HG02798 (cell line): ENCODE results near the gene CDX1.
"Not testable (repeated sequence)": the region's sequence is repeated elsewhere in the genome, so short reads cannot be mapped to it uniquely, and the experiment has no call there.

Experiments
- ATAC-seq: cut with Tn5 transposase; IDR thresholded peaks from one replicate; pipeline ENCODE4 v1.9.1; 2021; ENCODE audit warnings: mild to moderate bottlenecking; ENCODE audit not compliant: unreplicated experiment, poor library complexity

CDX1 gene

DNA sequence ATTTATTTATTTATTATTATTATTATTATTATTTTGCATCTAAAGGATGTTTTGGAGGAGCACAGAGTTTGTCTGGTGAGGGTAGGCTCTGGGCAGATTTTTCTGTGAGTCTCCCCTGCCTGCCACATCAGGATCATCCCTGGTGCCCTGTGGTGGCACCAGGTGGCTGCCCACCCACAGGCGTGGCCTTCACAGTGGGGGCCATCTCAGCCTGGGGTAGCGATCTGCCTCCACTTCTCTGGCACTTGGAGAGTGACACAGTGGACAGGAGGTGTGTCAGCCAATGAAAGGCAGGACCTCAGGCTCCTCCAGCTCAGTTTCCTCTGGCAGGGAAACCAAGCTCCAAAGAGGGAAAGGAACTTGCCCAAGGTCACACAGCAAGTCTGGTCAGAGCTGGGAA, 53.3 kb downstream of the CDX1 start:
- ATAC-seq = no peak

DNA sequence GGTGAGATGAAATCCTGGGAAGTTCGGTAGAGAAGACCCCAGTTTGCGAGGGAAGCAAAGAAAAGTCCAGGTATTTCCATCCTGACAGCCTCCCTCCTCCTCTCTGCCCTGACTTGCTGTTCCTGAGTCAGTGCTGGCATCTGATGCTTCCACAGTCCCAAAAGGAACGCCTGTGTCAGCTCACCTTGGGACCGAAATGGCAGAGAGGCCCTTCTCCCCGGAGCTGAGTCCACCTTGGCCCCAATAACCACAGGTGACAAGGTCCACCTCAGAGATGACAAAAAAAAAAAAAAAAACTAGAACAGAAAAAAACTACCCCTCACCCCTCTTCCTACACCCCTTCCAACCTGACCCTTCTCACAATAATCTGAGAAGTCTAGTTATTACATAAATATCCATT, 54.9 kb downstream of the CDX1 start:
- ATAC-seq = no peak

DNA sequence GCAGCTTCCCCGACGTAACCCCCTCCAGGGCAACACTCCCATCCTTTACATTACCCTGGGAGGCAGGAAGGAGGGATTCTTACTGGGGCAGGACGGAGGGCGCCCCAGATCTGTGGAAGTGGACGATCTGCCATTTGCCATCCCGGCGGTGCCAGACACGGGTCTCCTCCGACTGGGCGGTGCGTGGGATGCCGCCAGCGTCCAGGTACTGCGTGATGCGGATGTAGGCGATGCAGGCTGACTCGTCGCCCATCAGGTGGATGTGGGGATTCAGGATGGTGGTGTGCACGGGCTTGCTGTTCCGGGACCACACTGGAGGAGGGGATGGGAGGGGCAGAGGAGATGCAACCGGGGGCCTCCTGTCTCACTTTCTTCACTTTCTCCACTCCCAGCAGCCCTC, 56.3 kb downstream of the CDX1 start:
- no peak for ATAC-seq

DNA sequence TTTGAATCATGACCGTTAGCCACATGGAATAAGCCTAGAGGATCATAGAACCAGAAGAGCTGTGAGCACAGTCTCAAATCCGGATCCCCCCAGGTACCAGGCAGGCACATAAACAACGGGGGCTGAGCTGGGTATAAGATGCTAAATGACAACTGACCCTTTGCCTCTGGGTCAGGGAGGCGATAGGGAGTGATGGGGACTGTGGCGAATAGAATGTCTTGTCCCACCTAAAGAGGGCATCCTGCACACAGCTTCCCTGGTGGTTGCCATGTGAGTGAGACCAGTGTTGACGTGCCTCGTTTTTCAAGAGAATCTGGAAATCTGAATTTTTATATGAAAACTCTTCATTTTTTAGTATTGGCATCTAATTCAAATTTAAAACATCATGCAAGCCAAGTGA, 56.9 kb downstream of the CDX1 start:
- no peak for ATAC-seq

DNA sequence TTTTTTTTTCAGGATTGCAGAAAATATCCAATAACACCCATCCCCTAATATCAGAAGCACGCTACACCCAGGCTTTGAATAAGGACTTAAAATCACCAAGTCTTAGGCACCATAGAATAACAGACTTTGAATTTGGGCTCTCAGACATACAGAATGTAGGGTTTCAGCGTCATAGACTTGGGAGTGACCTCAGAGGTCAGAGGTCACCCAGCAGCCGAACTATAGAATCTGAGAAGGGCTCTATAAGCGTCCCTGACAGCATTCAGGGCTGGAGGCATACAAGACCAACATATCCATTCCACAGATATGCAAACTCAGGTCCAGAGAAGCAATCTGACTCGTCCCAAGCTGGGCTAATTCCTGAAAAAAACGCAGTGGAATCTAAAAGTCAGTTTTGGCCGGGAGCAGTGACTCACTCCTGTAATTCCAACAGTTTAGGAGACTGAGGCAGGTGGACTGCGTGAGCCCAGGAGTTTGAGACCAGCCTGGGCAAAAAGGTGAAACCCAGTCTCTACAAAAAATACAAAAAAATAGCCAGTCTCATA, 58.0 kb downstream of the CDX1 start:
- no peak for ATAC-seq

DNA sequence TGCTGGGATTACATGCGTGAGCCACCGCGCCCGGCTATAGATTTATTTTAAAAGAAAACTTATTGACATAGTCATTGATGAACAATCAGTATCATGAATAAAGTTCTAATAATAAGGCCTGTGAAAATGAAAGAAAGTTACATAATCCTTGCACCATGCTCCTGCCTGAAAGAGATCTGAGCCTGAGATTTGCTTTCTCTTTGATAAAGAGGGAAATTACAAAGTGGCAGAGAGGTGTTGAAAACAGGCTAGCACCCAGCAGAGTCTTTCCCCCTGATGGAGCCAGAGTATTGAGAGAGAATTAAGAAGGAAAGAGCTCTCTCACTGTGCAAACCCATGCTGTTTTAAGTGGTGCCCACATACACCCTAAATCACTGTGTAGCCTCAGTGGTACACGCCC, 60.5 kb downstream of the CDX1 start:
- ATAC-seq = no peak

DNA sequence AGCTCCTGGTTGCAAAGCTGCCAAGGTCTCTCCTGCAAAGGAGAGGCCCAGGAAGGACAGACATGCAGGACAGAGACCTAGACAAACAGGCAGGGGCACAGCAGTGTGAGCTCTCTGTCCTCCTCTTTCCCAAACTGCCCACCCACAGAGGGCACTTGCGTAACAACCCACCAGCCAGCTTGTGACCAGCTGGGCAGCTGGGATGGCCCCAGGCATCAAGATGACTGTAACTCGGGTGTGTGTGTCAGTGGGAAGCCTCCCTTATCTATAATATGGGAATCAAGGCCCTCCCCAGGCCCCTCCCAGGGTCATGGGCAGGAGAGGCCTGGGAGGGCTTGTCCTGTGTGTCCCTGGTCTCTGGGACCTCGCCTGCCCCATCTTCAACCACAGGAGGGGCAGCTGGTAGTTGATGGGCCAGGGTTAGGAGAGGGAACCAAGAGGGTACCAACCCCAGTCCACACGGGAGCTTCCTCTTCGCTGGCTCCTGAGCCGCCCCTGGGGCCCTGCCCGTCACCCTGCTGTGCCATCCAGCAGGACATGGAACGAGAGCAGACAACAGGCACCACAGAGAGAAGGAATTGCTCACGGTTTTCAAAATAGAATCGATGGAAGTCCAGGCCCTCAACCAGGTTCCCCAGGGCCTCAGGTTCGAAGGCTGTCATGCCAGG, 61.2 kb downstream of the CDX1 start:
- ATAC-seq = no peak

DNA sequence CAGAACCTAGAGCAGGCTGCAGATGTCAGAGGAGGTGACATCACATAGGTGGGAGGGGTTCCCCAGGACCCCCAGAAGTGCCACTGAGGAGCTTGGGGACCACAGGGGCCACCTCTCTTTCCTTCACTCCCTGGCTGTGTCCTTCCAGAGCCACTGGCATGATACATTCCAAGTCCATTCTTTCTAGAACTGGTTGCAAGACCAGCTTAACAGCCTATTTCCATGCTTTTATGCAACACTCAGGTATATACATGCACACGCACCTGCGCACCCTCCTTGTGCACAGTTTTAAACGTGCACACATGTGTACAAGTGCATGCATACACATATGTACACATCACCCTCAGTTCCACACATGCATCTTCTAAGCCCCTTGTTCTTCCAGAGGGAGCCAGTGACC, 63.0 kb downstream of the CDX1 start:
- ATAC-seq = no peak

DNA sequence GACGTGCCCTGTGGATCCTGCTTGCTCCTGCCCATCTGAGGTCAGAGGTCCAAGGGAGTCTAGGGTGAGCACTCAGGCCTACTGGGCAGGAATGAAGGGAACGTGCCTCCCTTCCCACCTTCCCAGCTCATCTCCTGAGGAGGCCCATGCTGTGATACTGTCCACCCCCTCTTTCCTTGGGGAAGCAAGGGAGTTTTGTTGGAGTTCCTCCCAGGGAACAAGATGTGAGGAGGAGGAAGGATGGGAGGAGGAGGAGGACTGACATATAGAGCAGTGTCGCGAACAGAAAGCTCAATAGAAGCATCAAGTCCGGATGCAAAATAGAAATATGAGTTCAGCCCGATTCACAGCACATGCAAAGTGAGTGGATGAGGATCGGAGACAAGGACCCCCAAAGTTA, 64.3 kb downstream of the CDX1 start:
- no peak for ATAC-seq

DNA sequence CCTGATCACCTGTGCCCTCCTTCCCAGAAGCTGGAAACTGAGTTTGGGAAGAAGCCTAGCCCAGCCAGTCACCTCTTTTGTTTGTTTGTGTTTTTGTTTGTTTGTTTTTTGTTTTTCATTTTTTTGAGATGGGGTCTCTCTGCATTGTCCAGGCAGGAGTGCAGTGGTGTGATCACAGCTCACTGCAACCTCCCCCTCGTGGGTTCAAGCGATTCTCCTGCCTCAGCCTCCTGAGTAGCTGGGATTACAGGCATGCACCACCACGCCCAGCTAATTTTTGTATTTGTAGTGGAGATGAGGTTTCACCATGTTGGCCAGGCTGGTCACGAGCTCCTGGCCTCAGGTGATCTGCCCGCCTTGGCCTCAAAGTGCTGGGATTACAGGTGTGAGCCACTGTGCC, 67.1 kb downstream of the CDX1 start:
- ATAC-seq = not testable (repeated sequence)
